Fibroblast of peridontal ligament (primary cell): Measurements from ENCODE around the gene PRICKLE2.

Source experiments
- DNase-seq: peaks from one replicate; pipeline ENCODE4 v3.0.0-alpha.2; 2010; ENCODE audit errors: extremely low read depth

PRICKLE2 gene

DNA sequence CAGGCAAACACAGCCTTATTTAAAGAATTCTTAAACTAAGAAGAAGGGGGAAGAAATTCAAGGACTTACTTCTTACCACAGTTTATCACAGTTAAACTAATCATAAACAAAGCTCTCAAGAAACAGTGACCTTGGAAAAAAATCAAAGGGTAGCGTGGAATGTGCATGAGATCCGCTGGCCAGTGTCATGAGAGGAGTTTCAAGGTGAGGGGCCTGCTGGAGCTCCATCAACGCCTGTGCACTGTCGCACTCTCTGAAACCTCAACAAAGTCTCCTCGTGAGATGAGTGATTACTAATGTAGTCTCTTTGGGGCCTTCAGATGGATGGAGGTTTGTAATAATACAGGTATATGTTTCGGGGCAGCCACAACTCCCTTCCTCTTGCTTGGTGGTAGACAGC, 28.4 kb upstream of the PRICKLE2 start:
- no peak for DNase-seq

DNA sequence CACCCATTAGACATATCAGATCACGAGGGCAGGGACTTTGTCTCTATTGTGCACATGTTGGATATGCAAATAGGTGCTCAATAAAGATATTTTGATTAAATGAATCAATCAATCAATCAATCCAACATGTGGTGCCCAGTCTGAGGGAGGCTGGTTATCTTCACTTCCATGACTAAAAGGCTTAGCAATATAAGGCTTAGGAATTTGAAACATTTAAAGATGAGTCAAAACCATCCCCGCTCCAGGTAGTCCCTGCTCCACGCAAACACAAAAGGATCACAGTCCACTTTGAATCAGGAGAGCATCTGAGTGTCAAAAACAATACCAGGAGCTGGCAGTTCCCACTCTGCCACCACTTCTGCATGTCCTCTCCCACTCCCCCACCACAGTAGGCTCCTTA, 25.8 kb upstream of the PRICKLE2 start:
- no peak for DNase-seq

DNA sequence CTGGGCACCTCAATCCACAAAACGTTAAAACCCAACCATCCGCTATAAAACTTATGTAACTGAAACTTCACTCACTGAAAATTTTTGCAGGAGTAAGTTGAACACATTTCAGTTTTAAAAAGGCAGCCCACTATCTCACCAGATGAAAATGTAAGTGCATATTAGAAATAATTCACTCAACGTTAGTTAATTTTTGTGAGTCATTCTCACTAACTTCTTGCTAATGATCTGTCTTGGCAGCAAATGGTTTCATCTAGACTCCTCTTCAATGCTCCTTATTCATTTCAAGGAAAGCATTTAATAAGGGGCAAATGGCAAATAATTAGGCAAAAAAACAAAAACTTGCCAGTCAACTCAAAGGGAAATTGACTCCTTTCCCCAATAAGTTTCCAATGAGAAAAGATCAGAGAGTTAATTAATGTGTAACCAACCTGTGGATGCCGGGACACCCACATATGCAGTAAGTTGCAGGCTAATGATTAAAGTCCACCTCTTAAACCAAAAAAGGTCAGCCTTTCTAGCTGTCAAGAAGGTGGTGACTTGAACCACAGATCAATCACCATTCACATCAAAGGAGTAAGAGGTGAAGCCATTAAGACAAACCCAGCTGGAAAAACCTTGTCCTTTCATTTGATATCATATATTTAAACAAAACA, 22.9 kb upstream of the PRICKLE2 start:
- no peak for DNase-seq

DNA sequence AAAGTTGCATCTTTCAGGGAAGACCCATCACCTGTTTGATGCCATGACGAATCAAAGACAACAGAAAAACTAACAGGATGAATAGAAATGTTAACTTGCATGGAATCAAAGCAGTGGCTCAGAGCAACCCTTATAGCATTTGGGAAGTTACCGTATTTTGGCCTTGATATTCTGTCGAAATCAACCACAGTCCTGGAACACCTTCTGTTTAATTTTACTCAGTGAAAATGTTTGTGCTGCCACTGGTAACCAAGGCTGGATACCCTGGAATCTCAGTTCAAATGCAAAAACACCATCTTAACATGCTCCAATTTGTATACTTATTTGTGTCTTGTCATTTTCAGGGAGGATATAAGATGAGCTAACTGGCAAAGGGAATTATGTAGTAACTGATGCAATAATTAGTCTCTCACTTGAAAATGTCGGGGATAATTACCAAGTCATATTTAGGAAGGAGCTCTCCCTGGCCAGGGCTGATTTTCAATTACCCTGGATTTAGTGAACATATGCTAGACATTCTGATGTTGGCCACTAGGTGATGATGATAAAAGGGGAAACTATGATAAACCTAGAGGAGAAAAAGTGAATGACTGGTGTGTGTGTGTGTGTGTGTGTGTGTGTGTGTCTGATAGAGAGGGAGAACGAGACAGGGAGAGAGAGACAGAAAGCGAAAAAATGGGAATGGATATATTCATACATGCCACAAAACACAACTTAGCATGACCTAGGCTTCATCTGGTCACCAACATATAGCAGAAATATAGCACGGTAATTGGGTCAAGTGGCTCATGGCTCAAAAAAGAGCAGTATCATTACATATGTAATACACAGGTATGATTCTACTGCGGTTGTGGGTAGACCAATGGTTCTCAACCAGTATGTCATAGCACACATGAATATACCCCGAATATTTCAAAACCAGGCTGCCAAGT, 19.0 kb upstream of the PRICKLE2 start:
- DNase-seq = peak; percentile 58

DNA sequence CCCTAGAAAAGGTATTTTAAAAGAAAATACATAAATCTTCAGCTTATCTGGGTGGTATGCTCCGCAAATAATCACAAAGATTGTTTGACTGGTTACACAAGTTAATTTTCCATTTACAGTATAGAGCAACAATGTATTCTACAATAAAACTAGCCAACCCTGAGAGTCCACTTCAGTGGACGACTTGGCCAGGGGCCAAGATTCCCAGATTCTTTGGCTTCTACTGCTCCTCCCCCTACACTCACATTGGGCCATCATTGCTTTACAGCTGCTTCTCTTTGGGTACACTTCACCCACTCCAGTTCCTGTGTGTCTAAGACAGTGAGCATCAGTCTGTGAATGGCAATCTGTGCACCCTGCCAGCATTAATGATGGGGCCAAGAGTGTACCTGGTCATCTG, 17.2 kb upstream of the PRICKLE2 start:
- no peak for DNase-seq

DNA sequence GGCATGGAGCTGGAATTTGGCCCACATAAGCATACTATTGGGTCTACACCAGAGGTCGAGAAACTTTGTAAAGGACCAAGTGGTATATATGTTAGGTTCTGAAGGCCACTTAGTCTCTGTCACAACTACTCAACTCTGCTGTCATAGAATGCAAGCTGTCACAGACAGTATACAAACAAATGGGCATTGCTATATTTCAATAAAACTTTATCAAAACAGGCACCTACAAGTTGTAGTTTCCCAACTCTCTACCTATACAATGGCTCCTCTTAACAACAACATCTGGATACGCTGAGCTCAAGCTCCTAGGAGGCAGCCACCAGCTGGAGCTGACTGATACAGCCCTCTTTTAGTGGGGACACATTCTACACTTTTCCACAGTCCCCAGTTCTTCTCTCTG, 15.7 kb upstream of the PRICKLE2 start:
- DNase-seq = no peak

DNA sequence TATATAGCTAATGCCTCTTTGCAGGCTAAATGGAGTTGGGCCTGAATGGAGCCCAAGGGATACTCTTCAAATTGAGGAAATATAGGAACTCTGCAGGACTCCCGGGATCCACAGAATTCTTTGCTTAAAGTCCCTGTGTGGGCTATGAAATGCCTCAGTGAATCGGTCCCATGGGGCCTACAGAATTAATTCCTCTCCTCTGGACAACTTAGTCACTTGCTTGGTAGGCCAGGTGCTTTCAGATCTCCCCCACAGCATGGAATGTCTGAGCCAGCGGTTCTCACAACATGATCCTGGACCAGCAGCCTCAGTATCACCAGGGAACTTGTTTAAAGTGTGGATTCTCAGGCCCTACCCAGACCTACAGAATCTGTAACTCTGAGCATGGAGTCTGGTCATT, 15.1 kb upstream of the PRICKLE2 start:
- DNase-seq = no peak

DNA sequence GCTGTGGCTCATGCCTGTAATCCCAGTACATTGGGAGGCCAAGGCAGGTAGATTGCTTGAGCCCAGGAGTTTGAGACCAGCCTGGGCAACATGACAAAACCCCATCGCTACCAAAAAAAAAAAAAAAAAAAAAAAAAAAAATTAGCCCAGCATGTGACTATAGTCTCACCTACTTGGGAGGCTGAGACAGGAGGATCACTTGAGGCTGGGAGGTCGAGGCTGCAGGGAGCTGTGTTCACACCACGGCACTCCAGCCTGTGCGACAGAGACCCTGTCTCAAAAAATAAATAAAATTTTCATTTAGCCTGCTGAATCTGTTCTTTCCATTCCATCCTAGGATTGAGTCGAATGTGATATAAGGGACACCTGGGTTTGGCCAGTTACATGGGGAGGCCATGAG, 14.6 kb upstream of the PRICKLE2 start:
- DNase-seq = no peak

DNA sequence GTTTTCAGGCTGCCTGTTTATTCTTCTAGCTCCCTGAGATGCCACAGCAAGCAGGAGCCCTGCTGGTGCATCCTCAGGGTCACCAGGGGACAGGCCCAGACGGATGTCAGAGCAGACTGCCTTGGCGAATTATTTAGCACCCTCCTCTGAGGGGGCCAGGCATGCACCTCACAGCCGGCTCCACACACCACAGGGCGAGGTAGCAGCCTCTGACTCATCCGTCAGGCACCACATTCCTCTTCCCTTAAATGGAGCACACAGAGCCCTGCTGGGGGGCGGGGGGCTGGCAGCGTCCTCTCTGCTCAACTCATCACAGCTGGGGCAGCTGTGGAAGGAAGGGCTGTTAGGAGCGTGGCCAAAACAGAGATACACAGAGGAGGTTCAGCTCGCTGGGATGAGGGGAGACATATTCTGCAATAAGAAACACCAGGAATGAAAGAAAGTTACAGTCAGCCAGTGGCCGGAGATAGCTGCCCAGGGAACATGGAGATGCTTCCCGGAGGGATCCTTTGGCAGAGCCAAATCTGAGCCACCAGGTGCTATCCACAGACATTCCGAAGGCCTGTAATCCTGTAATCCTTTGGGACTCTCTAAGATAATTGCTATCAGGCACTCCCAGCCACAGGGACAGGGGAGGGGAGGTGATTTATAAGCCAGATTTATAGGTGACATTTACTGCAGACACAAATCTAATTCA, 13.9 kb upstream of the PRICKLE2 start:
- DNase-seq = peak; percentile 88

DNA sequence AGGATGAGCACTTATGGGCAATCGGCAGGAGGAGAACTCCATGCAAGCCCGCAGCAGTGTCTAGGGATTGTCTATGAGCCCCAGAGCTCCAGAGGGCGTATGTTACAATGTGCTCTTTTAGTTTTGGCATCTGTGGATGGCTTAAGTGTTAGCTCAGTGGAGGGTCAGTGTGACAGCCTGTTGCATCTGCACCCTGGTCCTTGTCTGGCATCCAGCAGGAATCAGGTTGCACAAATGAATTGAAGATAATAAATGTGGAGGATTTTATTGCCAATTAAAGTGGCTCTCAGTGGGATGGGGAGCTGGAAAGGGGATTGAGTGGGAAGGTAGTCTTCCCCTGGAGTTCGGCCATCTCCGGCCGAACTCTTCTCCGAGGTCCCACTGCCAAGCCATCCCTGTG, 11.8 kb upstream of the PRICKLE2 start:
- no peak for DNase-seq

DNA sequence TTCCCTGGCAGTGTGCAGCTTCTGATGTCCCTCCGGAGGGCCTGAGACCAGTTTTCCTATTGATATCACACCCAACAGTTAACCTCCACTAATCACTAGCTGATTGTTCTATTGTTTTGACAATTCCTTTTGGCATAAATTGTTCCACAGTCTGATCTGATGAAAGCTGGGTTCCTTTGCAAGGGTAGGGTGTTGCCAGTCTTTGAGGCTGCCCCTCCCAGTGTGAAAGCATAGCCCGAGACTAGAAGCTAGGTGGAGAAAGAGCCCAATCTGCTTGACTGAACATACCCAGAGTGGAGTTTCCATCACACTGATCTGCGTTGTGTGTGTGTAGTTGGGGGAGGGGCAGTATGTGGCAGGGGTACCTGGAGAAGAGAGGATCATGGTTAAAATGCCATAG, 10.3 kb upstream of the PRICKLE2 start:
- DNase-seq = no peak

DNA sequence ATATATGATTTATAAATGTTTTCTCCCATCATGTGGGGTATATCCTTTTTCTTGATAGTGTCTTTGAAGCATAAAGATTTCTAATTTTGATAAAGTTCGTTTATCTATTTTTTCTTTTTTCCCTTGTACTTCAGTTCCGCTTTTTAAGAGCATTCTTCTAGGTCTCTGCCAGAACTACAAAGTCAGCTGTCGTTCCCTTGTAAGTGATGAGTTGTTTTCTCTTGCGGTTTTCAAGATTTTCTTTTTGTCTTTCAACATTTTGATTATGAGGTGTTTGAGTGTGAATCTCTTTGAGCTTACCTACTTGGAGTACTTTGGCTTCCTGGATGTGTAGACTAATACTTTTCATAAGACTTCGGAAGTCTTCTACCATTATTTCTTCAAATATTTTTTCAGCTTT, 9.3 kb upstream of the PRICKLE2 start:
- DNase-seq = no peak

DNA sequence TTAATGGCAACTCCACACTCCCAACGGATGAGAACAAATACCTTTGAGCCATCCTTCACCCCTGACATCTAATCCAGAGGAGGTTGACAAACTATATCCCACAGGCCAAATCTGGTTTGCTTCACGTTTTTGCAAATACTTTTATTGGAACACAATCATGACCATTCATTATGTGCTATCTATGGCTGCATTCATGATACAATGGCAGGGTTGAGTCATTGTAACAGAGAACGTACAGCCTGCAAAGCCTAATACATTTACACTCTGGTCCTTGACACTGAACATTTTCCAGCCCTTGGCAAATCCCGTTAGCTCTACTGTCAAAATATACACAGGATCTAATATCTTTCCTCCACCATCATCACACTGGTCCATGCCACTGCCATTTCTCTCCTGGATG, 7.6 kb upstream of the PRICKLE2 start:
- no peak for DNase-seq

DNA sequence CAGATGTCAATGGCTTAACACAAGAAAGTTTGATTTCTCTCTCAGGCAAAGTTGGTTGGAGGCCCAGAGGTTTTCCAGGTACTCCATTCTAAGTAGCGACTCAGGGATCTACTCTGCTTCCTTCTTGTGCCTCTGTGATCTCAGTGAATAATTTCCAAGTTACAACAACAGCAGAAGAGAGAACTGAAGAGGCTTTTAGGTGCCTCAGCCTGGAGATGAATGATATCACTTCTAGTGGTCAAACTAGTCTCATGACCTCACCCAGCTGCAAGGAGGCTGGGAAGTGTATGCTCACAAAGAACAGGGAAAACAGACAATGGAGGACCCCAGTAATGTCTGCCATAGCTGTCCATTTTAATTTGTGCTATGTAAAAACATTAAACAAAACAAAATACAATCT, 4.6 kb upstream of the PRICKLE2 start:
- no peak for DNase-seq

DNA sequence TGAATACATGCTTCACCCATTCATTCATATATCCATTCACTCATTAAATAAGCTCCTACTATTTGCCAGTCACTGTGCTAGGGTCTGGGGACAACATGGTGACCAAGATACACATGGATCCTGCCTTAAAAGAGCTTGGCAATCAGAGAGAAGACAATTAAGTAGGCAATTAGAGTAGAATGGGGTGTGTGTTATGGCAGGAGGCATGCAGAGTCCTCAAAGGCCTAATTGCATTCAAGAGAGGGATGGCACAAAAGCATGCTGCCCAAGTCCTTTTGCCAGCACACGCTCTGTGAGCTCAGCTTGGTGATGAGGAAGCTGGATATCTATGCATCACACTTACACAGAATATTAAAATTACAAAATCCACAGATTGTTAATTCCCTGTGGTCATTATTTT, 2.8 kb upstream of the PRICKLE2 start:
- DNase-seq = no peak

DNA sequence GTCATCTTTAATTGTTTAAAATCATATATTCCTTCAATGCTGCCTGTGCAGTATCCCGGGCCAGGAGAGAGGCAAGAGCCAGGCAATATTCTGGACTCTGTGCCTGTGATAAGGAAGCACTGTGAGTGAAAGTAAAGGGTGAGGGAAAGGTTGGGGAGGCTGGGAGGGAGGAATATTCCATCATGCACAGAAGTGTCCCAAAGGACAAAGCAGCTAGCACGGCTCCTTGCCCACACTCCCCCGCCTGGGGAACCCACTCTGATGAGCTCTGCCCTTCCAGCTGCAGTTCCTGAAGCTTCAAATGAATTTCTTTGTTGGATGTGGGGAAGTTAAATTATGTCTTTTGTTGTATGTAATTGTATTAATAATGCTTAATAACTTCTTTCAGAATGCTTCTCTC, 1.5 kb upstream of the PRICKLE2 start:
- DNase-seq = no peak

DNA sequence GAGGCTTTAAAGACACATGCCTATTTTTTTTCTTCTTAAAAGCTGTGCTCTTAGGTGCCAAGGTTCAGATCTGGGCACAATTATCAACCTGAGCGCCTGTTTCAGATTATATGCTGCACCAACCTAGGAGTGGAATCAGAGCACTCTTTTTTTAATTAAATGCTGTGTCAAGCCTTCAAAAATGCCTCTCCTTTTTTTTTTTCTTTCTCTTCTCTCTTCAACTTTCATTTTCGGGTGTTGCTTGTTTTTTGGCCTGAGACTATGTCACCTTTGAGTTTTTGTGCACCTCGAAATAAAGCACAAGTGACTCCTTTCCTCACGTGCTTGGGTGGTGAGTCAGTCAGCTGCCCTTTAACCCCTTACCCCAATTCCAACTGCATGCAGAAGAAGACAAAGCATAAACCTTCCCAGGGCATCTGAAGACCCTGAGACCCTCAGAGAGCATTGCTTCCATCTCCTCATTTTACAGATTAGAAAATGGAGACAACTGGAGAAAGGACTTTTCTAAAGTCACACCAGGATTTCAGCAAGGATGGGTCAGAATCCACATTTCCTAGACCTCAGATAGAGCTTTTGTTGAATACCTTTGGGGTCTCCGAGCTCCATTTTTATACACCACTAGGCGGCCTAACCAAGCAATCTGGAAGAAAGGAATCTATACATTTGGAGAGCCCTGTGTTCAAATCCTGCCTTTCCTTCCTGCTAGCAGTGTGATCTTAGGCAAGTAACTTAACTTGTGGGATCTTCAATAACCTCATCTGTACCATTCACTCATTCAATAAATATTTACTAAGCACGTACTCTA, 631 bp upstream of the PRICKLE2 start:
- no peak for DNase-seq

DNA sequence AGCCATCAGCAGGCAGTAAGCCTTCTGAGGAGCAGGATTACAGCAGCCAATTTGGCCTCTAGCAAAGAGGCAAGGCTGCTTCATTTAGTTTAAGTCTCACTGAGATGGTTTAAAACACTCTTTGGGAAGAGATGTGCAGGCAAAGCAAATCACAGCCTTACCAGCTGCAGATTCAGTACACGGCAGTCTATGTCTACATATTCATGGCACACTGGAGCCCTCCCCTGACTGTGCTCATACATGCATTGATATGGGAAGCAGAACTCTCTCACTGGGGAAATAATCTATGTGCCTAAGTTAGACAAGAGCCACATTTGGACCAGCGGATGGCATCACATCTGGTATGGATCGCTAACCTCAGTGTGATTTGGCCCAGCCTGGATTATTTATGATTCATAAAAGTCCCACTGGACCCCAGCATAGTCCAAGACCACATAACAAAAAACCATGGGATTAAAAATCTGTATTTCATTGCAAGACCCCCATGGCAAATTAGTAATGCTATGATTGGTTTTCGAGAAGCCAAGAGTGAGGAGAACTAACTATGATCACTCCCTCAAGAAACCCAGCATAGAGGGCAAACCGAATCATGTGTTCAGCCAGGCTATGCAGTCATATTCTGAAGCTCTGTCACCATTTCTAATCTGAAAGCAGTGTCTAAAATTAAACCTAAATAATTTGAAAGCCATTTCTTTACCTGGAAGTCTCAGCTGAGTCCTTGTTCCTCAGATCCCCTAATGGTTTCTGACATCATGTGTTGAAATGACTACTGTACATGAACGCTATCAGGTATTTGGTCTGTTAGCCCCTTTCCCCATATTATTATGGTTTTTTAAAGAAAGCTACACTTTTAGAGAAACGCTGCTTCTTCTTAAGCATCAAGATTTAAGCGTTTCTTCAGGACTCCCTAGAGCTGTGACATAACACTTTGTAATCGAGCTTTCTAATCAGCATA, 1.2 kb downstream of the PRICKLE2 start:
- DNase-seq = peak; percentile 83

DNA sequence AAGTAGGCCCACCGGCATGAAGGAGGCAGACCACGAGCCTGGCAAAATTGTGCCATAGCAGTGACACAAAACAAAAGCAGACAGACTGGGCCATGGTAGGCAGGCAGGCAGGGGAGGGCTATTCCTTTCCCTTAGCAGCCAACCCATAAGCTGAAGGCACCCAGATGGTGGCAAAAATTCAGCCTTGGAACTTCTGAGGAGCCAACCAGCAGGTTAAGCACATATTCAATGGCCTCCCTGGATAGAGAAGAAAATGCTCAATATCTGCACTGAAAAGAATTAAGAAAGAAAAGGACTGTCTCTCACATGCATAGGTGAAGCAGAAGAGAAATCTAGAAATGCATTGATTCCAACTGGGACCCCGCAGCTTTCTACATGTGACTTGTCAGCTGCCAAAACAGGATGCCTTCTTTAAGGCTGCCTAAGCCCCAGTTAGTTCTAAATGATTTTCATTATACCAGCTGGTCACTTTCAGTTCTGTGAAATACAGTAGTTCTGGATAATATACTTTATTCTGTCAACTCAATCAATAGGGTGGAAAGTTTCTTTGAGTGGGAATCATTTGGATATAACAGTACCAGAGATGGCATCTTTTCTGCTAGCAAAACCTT, 2.7 kb downstream of the PRICKLE2 start:
- no peak for DNase-seq

DNA sequence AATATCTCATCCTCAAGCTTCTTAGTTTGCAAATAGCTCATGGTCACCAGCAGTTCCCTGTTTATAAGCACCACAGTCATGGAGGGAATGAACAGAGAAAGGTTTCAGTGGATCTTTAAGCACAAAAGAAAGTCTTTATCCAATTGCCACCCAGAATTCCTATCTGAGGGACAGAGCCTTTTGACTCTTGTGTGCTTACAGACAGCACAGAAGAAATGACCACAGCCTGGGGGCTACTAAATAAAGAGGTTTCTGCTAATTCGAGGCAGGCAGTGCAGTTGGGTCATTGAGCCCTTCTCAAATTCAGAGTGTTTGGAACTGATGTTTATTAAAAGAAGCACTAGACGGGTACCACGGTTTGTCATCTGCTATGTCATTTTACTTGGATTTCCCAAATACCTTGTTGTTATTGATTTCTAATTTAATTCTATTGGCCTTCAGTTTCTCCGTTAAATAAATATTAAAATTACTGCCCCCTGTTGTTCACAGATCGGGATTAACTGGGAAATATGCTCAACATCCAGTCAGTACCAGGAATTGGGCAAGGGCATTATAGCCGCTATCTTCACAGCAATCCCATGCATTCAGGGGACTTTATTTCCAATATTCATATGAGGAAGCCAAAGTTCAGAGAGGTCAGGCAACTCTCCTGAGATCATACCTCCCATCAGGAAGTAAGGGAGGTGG, 3.6 kb downstream of the PRICKLE2 start:
- DNase-seq = no peak
